ENCODE data around the gene LKAAEAR1.

GRCh38 chr20:64109831-64110391, 25.7 kb upstream of the LKAAEAR1 start:
- TF ChIP-seq EZH2 (IDR thresholded peaks at IDR 0.05; ENCODE audit: insufficient read depth, low read length) (no peak), CTCF (IDR thresholded peaks at IDR 0.05; ENCODE audit: insufficient read depth, low read depth, low read length) (no peak)
